ENCODE data around the gene AP1B1.
"Not testable (repeated sequence)": the region's sequence is repeated elsewhere in the genome, so short reads cannot be mapped to it uniquely, and the experiment has no call there.

AP1B1 gene

DNA sequence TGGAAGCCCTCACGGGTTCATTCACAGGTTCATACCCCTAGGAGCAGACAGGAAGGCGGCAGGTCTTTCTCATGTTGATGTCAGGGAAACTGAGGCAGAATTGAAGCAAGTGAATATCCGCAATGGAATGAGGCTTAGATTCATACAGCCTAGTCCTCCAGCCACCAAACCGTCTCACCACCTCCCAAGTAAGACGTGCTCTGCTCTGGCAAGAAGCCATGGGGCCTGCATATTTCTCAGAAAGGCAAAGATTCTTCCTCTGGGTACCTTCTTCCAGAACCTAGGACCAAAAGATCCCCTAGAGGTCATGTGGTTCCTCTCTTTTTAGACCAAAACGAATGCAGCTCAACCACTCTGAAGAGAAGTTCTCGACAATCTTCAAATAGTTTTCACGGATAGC is 1.7 kb downstream of the AP1B1 start:
- no peak for DNase-seq (ENCODE audit: low read depth in 3 of 3)

DNA sequence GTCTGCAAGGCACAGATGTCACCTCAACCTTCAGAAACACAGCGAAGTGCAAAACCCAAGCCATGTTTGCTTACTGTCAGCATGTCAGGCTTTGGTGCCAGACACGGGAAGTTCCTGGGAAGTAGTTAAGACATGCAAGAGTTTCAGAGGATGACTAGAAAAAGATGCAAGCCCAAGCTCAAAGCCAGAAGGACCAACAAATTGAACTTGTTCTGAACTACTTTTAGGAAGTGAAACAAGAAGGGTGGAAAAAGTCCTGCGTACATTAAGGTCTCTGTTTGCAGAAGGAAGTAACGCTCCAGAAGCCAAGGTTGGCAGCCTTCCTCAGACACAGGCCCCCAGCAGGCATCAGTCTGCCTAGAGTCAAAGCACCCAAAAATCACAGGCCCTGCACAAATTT is 2.6 kb downstream of the AP1B1 start:
- DNase-seq (ENCODE audit: low read depth in 3 of 3) = no peak

DNA sequence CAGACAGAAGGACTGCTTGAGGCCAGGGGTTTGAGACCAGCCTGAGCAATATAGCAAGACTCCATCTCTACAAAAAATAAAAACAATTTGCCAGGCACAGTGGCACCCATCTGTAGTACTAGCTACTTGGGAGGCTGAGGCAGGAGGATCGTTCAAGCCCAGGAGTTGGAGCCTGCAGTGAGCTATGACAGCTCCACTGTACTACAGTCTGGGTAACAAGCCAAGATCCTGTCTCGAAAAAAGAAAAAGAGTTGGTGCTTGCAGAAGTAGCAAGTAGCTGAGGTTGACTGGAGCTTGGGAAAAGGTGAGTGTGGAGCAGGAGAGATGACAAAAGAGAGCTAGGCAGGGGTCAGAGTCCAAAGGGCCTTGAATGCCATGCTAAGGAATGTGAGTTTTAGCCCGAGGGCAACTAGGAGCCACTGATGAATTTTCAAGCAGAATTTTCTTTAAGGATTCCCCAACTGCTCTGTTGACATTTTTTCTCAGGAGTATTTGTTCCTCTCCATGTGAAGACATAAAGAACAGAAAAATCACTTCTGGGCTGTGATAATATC is 3.1 kb downstream of the AP1B1 start:
- no peak for DNase-seq (ENCODE audit: low read depth in 3 of 3)

DNA sequence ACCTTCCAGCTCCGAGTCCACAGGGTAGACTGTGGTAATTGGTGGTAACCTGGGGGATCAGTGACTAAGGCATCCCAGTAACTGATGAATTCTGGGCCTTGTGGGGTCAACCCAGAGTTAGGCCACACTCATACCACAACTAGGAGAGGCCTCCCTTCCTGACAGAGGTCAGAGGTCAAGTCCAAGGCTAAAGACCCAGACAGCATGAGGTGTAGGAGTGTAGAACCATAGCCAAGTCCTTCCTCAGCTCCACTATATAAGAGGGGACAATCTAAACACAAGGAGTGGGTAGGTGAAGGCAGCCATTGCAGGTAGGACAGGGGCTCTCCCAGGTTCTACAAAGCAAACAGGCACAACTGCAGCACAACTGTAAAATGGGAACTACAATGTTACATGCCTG is 4.6 kb downstream of the AP1B1 start:
- no peak for DNase-seq (ENCODE audit: low read depth in 3 of 3)

DNA sequence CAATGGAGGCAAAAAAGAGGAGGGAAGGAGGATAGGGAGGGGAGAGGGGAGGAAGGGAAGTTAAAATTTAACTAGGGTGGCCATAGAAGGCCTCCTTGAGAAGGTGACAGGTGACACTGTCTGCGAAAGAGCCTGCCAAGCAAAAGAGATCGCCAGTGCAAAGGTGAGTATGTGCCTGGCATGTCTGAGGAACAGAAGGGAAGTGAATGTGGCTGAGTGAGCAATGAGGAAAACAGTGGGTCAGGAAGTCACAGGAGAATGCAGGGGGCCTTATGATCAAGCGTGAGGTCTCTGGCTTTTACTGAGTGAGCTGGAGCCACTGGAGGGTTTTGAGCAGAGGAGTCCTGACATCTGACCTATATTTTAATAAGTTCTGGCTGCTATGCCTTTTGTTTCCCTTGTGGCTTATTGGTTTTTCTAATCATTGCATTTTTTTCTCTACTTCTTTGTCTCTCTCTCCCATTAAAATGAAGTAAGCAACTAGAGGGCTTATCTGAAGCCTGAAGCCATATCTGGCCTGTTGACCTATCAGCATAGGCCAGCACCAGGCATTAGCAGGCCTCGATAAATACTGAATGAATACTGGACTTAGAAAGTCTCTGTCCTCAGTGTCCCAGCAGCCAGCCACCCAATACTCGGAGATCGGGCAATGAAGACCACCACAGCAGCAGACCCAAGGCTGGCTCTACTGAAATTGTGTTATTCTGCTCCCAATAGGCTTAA is 5.6 kb downstream of the AP1B1 start:
- DNase-seq (ENCODE audit: low read depth in 3 of 3) = no peak

DNA sequence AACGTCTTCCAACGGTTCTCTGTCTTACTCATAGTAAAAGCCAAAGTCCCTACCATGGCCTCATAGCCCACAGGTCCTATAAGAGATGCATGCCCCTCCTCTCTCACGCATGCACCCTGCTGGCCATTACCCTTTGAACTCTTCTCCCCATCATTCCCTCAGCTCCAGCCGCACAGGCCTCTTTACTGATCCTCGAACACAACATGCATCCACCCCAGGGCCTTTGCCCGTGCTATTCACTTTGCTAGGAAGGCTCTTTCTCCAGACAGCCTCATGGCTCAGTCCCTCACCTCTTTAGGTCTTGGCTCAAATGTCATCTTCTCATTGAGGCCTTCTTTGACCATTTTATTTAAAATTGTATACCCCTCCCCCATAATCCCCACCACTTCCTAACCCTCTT is 7.5 kb downstream of the AP1B1 start:
- no peak for DNase-seq (ENCODE audit: low read depth in 3 of 3)

DNA sequence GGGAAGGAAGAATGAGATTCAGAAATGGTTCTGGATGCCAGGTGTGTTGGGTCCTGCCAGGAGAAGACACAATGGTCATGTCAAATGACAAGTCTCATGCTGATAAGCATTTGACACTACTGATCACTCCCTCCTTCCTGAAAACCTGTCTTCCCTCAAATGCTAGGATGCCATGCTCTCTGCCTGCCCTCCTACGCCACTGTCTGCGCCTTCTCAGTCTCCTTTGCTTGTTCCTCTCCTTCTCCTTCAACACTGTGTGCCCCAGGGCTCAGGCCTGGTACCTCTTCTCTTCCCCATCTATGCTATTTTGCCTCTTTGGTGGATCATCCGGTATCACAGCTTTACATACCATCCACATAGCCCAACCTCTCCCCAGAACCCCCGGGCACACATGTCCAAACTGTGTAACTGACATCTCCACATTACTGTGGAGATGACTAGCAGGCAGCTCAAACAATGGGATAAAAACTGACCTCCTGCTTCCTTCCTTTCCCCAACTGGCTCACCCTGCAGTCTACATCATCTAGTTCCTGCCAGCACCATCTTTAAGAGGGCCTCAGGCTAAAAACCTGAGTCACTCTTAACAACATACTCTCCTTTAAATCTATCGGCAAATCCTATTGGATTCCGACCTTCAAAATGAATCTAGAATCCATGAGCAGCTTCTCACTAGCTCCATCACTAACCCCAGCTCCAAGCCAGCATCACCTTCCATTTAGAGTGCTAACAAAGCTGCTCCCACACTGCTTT is 8.2 kb downstream of the AP1B1 start:
- no peak for DNase-seq (ENCODE audit: low read depth in 3 of 3)

DNA sequence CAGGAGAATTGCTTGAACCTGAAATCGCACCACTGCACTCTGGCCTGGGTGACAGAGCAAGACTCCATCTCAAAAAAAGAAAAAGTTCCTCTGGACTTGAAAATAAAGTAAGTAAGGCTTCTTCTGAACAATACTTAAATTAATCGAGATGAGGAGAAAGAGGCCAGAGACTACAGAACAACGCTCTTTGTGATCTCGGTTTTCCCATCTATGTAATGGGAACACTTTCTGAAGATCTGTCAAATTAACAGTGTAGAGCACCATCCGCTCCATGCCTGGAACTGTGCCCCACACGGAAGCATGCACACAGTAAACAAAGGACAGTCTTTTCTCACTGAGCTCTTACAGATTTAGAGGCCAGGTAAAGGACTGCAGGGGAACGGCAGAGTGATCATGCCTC is 9.1 kb downstream of the AP1B1 start:
- DNase-seq (ENCODE audit: low read depth in 3 of 3) = no peak

DNA sequence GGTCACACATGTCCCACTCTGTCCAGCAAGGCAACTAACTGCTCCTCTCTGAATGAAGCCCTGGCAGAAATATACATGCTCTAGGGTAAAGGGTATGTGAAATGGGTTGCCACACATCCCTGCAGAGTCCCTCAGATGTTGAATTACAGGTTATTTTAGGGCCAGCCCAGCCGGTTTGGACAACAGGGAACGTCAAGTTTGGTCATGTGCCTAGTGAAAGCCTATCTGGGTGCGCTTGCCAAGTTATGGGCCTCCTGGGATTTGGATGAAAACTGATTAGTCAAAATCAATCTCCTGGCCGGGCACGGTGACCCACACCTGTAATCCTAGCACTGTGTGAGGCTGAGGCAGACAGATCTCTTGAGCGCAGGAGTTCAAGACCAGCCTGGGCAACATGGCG is 10.4 kb downstream of the AP1B1 start:
- no peak for DNase-seq (ENCODE audit: low read depth in 3 of 3)

DNA sequence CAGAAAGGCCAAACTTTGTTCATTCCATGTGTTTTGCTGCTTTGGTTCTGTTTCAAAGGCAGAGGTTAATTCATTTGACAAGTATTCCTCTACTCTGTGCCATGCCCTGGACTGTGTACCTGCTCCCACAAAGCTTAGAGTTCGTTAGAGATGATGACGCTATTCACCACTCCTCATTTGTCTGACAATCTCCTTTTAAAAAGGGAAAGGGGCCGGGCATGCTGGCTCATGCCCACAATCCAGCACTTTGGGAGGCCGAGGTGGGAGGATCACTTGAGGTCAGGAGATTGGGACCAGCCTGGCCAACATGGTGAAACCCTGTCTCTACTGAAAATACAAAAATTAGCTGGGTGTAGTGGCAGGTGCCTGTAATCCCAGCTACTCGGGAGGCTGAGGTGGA is 11.7 kb downstream of the AP1B1 start:
- not testable (repeated sequence) for DNase-seq (ENCODE audit: low read depth in 3 of 3)

DNA sequence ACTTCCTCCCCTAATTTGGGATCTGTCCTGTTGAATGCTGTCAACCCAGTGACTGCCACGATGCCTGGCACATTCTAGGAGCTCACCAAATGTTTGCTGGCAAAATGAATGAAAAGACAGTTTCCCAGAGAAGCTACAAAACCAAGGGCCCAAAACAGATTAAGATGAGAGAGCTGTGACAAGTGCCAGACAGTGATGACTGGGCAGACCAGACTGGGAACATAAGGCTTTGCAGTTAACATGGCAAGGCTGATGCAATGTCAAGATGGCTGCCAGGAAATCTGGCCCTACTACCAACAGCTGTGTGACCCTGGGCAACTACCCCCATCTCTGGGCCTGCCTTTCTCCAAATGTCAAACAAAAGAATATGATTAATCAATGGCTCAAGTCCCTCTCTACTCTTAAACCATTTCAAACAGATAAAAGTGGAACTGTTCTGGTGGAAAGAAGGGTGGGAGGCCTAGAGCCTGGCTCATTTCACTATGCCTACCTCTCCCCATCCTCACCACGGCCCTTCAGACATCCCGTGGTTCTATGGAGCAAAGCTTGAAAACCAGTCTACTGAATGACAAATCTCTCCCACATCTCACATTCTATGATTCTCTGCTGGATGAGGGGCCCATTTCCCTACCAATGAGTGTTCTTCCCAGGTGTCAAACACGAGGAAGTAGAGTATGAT is 12.8 kb downstream of the AP1B1 start:
- DNase-seq (ENCODE audit: low read depth in 3 of 3) = no peak

DNA sequence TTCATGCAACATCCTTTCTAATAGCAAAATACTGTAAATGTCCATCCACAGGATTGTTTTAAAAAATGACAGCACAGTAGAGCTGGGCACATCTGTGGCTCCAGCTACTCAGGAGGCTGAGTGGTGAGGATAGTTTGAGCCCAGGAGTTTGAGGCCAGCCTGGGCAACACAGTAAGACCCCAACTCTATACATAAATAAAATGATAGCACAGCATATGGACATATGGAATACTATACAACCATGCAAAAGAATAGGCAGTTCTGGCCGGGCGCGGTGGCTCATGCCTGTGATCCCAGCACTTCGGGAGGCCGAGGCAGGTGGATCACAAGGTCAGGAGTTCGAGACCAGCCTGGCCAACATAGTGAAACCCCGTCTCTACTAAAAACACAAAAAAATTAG is 13.6 kb downstream of the AP1B1 start:
- DNase-seq (ENCODE audit: low read depth in 3 of 3) = not testable (repeated sequence)

DNA sequence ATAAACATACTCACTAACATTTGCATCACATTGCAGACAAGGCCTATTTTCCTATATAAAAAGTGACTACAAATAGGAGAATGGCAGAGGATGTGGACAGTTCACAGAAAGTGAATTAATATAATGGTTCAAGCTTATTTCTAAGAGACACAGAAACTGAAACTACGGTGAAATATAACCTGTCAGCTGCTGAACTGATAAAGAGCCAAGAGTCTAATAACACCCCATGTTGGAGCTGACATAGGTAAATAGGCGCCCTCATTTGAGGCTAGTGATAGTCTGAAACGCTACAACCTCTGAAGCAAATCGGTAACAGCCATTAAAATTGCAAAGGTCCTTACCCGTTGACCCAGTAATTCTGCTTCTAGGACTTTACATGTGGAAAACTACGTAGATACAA is 14.0 kb downstream of the AP1B1 start:
- DNase-seq (ENCODE audit: low read depth in 3 of 3) = no peak

DNA sequence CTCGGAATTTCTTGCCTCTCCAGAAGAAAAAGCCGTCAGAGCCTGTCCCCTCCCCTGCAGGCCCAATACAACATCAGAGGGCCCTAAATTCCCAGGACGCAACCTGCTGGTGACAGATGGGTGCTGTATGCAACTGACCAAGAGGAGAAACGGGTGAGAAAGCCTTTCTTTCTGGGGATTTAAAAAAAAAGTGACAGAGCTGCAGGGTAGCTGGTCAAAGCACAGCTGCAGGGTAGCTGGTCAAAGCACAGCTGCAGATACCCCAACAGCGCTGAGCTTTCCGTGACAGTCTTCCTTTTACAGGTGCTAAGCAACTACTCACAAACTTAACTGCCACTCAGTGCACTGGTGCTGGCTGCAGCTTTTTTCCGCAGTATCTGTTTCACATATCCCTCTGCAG is 17.8 kb downstream of the AP1B1 start:
- no peak for DNase-seq (ENCODE audit: low read depth in 3 of 3)

DNA sequence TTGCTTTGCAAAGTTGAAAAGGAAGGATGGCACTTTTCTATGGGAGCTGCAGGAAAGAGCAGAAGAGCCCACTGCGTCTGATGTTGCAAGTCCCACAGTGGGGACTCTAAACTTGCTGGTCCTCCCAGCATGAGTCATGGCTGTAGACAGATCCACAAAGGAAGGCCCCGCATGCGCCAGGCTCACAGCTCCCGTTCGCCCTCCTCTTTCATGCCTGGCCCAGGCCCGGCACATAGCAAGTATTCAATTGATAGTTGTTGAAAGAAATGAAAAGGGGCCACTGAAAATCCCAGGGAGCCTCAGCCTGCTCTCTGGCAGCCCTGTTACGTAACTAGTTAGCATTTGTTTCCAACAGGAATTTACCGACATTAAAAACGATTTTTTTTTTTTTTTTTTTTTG is 18.9 kb downstream of the AP1B1 start:
- no peak for DNase-seq (ENCODE audit: low read depth in 3 of 3)

DNA sequence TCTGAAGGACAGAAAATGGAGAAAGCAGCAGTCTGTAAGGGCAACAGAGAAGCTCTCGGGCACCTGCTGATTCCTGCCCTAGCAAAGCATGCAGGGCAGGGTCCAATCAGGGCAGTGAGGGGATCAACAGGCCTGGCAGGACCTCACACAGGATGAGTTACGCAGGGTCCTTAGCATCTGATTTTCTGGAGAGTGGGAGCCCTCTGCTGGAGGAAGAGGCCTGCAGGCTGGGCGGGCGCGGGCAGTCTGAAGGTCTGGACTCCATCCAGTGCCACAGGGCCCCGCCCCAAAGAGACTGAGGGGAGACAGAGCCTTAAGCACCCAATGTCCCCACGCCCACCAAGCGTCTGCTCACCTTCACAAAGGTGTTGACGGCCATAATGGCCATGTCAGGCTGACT is 28.9 kb downstream of the AP1B1 start:
- DNase-seq (ENCODE audit: low read depth in 3 of 3) = no peak

DNA sequence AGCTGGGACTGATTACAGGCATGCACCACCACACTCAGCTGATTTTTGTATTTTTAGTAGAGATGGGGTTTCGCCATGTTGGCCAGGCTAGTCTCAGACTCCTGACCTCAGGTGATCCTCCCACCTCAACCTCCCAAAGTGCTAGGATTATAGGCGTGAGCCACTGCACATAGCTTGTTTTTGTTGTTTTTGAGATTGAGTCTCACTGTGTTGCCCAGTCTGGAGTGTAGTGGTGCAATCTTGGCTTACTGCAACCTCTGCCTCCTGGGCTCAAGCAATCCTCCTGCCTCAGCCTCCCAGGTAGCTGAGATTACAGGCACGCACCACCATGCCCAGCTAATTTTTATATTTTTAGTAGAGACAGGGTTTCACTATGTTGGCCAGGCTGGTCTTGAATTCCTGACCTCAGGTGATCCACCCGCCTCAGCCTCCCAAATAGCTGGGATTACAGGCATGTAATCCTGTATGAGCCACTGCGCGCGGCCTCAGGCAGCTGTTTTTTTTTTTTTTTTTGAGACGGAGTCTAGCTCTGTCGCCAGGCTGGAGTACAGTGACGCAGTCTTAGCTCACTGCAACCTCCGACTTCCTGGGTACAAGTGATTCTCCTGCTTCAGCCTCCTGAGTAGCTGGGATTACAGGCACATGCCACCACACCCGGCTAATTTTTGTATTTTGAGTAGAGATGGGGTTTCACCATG is 31.0 kb downstream of the AP1B1 start:
- DNase-seq (ENCODE audit: low read depth in 3 of 3) = not testable (repeated sequence)

DNA sequence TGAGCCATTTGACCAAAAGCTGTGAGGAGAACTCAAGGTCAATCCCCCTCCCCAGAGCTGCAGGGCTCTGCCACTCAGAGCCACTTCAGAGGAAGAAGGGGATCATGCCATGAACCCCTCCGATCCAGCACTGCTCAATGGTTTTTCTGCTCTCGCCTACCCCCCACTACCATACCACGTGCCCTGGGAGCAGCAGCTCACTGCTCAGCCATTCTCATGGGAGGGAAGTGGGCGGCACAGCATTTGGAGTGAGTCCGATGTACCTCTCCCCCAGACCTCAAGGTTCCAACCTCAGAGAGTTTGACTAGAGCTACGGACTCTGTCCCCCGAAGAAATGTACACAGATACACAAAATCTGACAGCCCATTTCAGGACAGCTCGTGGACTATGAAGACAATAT is 34.5 kb downstream of the AP1B1 start:
- DNase-seq (ENCODE audit: low read depth in 3 of 3) = no peak

DNA sequence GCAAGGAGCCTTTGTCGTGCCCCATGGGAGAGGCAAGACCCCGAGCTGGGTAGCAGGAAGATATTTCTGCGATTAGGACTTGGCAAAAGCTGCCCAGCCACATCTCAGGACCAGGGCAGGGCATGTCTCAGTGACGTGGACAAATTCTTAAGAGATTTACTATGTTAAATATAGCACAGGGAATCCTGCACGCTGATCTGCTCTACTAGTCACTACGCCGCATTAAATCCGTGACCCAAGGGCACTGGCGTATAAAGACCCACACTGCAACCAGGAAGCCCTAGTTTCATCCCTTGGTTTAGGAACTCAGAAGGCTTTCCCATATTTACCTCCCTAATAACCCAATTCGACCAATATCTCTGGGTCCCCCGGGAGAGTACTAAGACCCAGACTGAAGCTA is 35.1 kb downstream of the AP1B1 start:
- DNase-seq (ENCODE audit: low read depth in 3 of 3) = no peak

DNA sequence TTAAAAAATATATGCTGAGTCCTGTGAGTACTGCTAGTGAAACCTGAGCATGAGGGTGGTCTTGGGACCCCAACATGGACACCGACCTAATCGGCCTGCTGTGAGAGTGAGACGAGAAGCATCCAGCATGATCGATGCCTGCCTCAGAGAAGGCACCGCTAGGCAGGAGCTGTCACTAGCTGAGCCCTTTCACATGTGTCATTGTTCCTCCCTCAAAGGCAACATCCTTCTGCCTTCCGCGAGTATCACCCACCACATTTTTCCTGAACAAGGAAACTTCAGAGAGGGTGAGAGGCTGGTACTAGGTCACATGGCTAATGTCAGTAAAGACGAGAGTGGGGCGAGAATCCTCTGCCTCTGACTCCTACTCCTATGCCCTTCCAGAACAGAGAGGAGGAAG is 35.6 kb downstream of the AP1B1 start:
- DNase-seq (ENCODE audit: low read depth in 3 of 3) = no peak

DNA sequence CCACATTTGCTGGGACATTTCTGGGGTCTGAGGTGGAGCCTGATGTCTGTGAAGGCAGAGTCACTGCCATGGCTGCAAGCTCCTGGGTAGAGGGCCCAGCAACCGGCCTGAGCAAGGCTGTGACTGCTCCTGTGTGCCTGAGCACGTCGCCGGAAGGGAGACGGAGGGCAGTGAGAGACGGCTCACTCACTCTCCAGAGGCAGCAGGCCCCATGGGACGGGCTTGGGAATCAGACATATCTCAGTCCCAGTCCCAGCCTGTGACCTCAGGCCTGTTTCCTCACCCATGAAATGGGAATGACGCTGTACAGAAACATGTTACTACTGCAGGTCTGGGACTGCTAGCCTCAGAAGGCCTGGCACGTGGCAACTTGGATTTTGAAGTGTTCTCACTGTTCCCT is 36.5 kb downstream of the AP1B1 start:
- no peak for DNase-seq (ENCODE audit: low read depth in 3 of 3)

DNA sequence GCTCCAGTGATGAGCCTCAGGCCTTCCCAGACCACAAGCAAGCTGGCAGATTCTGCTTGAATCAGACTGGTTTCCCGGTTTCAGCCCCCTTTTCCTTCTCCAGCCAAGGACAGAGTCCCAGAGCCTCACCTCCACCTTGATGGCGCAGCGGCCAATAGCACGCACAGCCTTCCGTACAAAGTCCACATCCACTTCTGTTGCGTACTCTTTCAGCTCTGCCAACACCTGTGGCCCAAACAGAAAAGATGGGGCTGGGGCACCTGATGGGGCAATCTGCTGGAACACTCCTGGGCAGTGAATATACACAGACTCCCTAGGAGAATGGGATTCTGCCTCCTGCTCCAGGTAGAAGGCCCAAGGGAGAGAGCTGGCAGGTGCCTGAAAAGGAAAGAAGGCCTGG is 37.3 kb downstream of the AP1B1 start:
- DNase-seq (ENCODE audit: low read depth in 3 of 3) = no peak

Measured in stimulated activated CD4-positive, alpha-beta T cell treated with anti-CD3 and anti-CD28 coated beads, TNF-alpha, amount 100 ng/mL, for 4 hours (primary cell).